Activated T-cell treated with anti-CD3 and anti-CD28 coated beads for 4 hours (primary cell): ENCODE measurements around the gene FOSL1.

Source experiments
- DNase-seq: peaks from one replicate; pipeline ENCODE4 v3.0.0-alpha.2; 2020

FOSL1 gene

GRCh38 chr11:65861533-65862183 is 38.5 kb downstream of the FOSL1 start:
- no peak for DNase-seq

GRCh38 chr11:65861165-65861505 is 39.1 kb downstream of the FOSL1 start:
- no peak for DNase-seq

GRCh38 chr11:65860278-65861164 is 39.7 kb downstream of the FOSL1 start, which contains the start of gene MUS81:
Gene MUS81 (plus strand): TSS chr11:65860433. CDS start chr11:65860754, 321 bp downstream.
- DNase-seq: peak; percentile 95

- DNase-seq: no peak
These were observed 40.3 kb downstream of the FOSL1 start for GRCh38 chr11:65859812-65860277.

- DNase-seq: peak; percentile 94
These were observed 40.9 kb downstream of the FOSL1 start for GRCh38 chr11:65859095-65859811.

GRCh38 chr11:65858681-65859087 is 41.5 kb downstream of the FOSL1 start:
- no peak for DNase-seq

GRCh38 chr11:65857853-65858680 is 42.1 kb downstream of the FOSL1 start, which contains the start of gene CFL1:
Gene CFL1 (minus strand): TSS chr11:65858180. CDS start chr11:65858099, 81 bp downstream.
- peak; percentile 89 for DNase-seq

GRCh38 chr11:65857500-65857852 is 42.7 kb downstream of the FOSL1 start:
- peak; percentile 50 for DNase-seq

GRCh38 chr11:65856689-65857499 is 43.3 kb downstream of the FOSL1 start:
- DNase-seq: peak; percentile 73

GRCh38 chr11:65855927-65856363 is 44.2 kb downstream of the FOSL1 start:
- no peak for DNase-seq

- DNase-seq: no peak
These were observed 45.0 kb downstream of the FOSL1 start for GRCh38 chr11:65854852-65855837.

- DNase-seq: no peak
These were observed 46.0 kb downstream of the FOSL1 start for GRCh38 chr11:65854161-65854592.

GRCh38 chr11:65853246-65853979 is 46.8 kb downstream of the FOSL1 start:
- no peak for DNase-seq

- DNase-seq: no peak
These were observed 47.5 kb downstream of the FOSL1 start for GRCh38 chr11:65852508-65853245.

- DNase-seq: no peak
These were observed 48.2 kb downstream of the FOSL1 start for GRCh38 chr11:65851811-65852507.

GRCh38 chr11:65851083-65851579 is 49.1 kb downstream of the FOSL1 start:
- DNase-seq: no peak

- no peak for DNase-seq
These were observed 49.7 kb downstream of the FOSL1 start for GRCh38 chr11:65850217-65851082.
